GM18505 (cell line): Measurements from ENCODE around the gene ADISSP.

Source experiments
- ATAC-seq: cut with Tn5 transposase; IDR thresholded peaks from one replicate; pipeline ENCODE4 v1.9.1; 2021; ENCODE audit not compliant: unreplicated experiment
- POLR2A ChIP-seq: IDR thresholded peaks from 4 replicates; pipeline ENCODE4 v1.6.1; 2011; ENCODE audit warnings: borderline replicate concordance; ENCODE audit not compliant: insufficient read depth, insufficient read length; ENCODE audit errors: extremely low read depth

Gene ADISSP

DNA sequence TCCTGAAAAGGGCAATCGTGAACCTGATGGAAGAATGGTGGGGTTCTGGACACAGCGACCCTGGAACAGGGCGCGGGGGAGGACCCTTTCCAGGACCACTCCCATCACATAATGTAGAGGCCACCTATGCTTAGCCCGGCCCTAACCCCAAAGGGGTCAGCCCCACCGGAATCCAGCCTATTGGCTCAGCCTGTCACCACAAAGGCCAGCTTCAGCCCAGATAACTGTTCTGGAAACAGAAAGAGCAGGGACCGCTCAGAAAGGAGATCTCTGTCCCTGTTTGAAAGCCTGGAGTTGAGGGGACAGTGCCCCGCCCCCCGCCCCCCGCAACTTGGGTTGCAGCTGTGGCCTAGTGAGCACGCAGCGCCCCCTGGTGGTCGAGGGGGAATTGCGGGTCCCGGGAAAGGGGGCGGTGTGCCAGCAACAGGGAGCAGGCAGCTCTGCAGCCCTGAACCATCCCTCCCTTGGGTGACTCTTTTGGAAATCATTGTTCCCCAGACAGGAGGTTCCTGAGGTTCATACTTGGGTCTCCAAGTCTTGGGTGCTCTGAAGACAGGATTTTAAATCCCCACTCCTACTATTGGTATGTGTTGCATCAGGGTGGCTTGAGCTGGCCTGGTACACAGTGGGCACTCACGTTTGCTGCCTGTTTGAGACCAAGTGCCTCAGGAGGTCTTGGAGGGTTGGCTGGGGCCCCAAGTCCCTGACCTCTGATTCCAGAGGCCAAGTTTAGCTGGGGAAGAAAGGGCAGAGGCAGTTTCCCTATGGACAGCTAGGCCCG is 56.7 kb downstream of the ADISSP start:
- no peak for ATAC-seq
- TF ChIP-seq POLR2A: no peak

DNA sequence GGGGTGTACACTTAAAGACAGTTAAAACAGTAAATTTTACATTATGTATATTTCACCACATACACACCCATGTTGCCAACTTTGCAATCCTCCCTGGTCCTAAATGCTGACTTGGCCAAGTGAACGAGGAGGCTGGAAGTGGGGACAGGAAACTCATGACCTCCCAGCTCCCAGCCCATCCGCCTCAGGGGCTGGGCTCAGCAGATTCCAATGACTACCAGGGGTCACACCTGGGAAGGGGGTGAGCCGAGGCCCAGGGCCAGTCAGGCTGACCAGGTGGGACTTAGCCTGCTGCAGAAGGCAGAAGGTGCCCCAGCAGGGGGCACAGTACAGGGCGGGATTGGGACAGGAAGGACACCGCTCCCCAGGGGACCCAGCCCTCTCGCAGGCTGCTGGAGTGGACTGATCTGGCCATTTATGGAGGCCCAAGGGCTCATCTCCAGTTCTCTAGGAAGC is 57.5 kb downstream of the ADISSP start:
- ATAC-seq: no peak
- no peak for TF ChIP-seq POLR2A

DNA sequence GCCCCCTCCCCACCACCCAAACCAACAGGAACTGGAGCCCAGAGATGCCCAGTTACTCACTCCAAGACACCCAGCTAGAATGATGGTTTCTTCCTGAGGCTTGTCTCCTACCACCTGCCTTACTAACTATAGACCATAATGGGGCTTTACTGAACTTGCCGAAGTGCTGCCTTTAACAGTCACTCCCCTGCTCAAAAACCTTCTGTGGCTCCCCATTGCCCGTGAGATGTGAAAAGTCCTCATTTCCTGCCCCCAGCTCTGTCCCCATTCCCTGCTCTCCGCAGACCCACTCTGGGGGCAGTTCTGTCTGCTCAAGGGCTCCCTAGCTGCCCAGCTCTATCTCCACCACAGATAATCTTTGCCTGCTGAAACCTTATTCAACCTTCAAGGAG is 60.0 kb downstream of the ADISSP start:
- TF ChIP-seq POLR2A: no peak
- no peak for ATAC-seq

DNA sequence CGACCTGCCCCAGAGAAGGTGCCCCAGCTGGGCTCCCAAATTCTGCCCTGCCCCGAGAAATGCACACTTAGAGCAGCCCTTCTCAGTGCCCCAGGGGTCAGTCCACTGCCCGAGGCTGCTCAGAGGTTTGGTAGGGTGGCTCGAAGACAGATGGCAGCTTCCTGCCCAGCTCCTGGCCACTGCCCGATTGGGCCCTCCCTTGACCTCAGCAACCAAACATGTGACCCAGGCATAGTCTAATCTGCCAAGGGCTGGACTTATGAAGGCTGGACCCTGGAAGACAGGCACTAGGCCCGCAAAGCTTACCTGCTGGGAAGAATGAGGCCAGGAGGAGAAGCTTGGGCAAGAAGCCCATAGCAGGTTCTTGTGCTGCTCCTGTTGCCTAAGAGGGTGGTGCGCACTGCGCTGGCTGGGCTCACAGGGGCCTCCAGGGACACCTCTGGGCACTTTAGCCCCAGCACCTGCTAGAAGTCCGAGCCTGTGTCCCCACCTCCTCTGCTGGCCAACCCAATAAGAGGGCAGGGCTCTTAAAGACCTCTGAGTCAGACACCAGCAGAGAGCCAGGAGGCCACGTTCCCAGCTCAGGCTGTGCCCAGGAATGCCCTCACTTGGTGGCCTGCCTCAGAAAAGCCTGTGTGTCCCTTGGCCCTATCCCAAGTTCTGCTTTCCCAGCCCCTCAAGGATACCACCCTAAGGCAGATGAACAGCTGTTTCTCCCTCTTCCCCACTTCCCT is 60.6 kb downstream of the ADISSP start:
- TF ChIP-seq POLR2A: no peak
- no peak for ATAC-seq

DNA sequence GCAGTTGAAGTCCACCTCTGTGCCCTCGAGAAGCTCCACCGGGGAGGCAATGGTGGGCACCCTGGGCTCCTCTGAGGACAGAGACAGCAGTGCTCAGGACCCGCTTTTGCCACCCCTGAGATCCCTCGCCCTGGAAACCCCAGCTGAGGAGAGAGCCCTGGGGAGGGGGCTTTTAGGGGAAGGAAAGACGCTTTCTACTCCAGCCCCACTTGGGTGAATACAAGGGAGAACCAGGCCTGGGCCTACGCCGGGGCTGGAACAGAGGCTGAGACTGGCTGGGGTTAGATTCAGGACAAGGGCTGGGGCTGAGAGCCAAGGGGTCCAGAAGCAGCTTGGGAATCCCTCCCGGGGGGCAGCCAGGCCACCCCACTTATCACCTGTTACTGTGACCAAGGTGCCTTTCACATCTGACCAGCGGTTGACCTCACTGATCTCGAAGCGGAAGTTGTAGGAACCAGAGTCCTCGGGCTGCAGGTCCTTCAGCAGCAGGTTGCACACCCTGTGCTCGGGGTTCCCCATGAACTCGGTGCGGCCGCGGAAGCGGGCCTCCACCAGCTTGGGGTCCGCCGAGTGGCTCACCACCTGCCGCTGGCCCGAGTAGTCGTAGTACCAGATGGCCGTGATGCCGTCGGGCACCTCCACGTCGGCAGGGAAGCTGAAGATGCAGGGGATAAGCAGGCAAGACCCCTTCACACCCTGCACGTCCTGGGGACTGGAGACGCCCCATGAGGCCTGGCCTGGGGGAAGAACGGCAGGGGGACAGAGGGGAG is 61.4 kb downstream of the ADISSP start:
- TF ChIP-seq POLR2A: no peak
- no peak for ATAC-seq

DNA sequence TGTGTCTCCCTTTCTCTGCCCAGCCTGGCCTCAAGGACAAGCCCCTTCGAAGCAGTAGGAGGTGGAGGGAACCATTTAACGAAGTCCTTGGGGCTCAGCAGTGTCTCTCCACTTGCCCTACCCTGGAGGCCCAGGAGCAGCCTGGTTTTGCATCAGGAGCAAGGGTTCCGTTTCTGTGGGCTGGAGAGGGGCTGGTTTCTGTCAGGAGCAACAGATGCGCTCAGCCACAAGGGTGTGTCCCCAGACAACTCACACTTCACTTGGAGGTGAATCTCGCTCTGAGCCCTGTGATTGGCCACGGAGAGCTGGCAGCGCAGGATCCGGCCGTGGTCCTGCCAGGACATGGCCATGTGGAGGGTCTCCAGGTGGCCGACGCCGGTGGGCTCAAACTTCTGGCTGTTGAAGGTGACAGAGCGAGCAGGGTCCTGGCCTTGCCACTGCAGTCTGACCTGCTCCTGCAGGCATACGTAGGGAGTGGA is 62.0 kb downstream of the ADISSP start:
- ATAC-seq: no peak
- no peak for TF ChIP-seq POLR2A

DNA sequence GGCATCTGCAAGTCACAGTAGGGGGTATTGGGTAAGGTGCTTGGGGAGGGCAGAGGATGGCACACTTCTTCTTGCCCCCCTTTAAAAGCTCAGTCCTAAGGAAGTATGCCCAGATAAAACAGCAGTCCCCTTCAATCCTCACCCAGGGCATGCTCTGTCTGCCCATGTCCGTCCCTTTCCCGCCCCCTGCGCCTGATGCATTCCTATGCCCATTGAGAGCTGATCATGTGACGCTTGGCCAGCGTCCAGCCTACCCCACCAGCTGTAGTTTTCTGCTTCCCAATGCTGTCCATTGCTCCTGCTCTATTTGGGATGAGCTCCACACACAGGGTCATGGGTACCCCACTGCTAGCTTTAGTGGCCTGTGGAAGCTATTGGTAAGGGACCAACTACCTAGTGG is 63.5 kb downstream of the ADISSP start:
- ATAC-seq: no peak
- TF ChIP-seq POLR2A: no peak
